Left kidney (tissue), 2 donors: ENCODE results near the gene BECN2. TPM values are rescaled to one million over a fixed set of nuclear protein-coding genes. Genes with fewer than 3 reads are reported as not detected.
A peak's percentile ranks its signal among the peaks of the same experiment; 100 is the strongest.
"Not testable (repeated sequence)": the region's sequence is repeated elsewhere in the genome, so short reads cannot be mapped to it uniquely, and the experiment has no call there.

ENCODE experiments used
- DNase-seq: peaks from one replicate; pipeline ENCODE4 v3.0.0-alpha.2; 2013
- polyA plus RNA-seq: library from polyadenylated mRNA; unstranded; fragments of 120-200 nt; gene quantifications from one replicate; pipeline ENCODE4 v1.2.1, GENCODE V29; 2013; ENCODE audit not compliant: insufficient read length

Gene BECN2
- polyA plus RNA-seq, 1 donor = not detected

DNA sequence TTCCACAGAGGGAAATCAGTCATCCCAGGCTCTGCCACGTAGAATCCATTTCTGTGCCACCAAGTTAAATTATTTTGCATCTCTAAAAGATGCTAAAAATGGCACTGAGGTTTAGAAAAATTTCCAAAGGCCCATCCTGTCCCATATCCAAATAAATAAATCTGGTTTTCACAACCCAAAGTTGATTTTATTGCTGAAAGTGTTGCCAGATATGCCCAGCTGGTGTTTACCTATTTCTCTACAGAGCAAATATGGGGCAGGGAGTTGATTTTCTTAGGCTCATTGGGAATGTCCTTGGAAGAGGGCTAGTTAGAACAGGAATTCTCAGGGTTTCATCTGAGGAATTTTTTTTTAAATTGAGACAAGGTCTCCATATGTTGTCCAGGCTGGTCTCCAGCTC, 22.4 kb downstream of the BECN2 start:
- DNase-seq = no peak

DNA sequence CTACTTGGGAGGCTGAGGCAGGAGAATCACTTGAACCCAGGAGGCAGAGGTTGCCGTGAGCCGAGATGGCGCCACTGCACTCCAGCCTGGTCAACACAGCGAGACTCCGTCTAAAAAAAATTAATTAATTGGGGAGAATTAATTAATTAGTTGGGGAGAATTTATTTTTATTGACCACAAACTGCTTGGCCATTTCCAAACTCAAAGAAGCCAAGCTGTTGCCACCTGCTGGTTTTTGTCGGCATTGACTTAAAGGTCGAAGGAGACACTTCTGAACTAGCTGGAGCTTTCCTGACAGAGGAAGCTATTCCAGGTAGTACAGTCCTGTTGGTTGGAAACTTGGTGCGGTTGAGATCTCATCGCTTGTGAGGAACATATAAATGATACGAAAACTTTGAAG, 28.2 kb downstream of the BECN2 start:
- DNase-seq = no peak

DNA sequence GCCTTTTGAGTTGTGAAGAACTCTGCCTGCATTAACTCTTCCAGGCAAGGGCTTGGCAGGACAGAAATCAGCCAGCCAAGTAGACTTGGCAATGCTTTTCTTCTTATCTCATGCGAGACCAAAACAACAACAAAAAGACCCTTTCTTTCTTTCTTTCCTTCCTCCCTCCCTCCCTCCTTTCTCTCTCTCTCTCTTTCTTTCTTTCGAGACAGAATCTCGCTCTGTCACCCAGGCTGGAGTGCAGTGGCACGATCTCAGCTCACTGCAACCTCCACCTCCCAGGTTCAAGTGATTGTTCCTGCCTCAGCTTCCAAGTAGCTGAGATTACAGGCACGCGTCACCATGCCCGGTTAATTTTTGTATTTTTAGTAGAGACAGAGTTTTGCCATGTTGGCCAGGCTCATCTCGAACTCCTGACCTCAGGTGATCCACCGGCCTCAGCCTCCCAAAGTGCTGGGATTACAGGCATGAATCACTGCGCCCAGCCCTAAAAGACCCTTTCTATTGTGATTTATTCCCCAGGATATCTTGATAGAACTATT, 30.9 kb downstream of the BECN2 start:
- DNase-seq = not testable (repeated sequence)

DNA sequence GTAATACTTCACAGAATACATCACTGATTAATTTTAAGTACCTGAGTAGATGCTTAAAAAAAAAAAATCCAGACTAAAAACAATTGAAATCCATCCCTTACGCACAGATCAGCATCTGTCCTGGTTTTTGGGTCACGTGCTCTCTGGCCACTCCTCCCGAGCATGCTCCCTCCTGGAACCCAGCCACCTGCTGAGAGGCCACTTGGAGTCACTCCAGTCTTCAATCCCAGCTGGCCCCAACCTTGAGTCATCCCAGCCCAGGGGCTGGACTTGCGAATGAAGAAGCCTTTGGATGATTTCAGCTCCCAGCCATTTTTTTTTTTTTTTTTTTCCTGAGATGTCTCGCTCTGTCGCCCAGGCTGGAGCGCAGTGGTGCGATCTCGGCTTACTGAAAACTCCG, 32.5 kb downstream of the BECN2 start:
- DNase-seq = no peak

DNA sequence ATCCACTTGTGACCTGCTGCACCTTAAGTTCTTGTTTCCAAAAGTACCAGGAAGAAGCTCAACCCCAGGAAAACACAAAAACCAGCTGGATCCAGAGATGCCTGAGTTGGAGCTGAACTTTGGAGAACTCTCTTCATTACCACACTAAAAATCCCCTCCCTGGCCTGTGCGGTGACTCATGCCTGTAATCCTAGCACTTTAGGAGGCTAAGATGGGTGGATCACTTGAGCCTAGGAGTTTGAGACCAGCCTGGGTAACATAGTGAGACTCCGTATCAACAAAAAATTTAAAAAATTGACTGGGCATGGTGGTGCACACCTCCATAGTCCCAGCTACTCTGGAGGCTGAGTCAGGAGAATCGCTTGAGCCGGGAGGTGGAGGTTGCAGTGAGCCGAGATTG, 35.2 kb downstream of the BECN2 start:
- DNase-seq = no peak

DNA sequence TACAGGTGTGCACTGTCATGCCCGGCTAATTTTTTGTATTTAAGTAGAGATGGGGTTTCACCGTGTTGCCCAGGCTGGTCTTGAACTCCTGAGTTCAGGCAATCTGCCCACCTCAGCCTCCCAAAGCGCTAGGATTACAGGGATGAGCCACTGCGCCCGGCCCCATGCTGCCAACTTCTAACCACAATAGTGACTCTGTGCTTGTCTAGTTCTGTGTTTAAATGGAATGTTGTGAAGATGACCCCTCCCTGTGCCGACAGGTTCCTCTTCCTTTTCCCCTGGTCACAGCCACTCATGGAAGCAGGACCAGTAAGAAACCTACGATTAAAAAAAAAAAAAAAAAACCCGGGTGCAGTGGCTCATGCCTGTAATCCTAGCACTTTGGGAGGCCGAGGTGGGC, 36.6 kb downstream of the BECN2 start:
- DNase-seq = no peak

DNA sequence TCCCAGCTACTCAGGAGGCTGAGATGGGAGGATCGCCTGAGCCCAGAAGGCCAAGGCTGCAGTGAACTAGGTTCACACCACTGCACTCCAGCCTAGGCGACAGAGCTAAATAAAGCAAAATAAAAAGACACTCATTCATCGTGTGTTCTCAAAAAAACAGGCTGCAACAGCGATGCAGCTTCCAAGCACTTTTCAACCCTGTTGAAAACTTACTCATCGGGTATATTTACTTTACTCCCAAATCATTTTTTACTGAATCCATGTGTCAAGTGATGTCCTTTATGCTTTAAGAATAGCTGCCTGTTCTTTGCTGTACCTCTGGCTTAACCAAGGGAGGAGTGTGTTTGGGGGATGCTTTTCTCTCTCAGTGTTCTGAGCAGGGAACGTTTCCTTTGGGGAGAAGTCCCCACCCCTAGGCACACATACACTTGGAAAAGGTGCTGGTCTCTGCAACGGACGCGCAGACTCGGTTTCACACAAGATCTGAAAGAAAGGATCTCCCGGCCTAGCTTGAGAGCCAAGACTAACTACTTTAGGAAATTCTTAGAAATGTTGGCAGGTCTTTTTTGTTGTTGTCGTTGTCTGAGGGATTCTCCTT, 39.9 kb downstream of the BECN2 start:
- DNase-seq = no peak

DNA sequence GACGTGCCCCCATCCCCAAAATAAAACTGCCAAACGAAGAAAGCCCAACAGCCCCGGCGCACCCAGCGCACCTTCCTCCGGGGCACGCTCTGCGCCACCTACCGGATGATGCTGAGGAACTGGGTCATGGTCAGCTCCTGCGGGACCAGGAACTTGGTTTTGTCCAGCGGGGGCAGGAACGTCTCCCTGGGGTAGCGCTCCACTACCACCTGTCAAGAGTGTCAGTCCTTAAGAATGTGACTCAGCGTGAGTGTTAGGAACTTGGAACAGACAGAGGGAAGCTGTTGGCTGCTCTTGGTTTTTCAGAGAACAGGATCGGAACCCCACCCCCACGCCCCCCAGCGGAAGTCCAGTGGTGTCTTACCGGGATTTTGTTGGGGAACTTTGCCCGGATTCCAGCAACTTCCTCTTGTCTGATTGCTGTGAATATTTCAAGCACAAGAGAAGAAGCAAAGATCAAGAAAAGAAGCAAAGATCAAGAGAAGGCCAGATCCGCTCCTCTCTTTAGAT, 40.9 kb downstream of the BECN2 start:
- peak; percentile 59 for DNase-seq

DNA sequence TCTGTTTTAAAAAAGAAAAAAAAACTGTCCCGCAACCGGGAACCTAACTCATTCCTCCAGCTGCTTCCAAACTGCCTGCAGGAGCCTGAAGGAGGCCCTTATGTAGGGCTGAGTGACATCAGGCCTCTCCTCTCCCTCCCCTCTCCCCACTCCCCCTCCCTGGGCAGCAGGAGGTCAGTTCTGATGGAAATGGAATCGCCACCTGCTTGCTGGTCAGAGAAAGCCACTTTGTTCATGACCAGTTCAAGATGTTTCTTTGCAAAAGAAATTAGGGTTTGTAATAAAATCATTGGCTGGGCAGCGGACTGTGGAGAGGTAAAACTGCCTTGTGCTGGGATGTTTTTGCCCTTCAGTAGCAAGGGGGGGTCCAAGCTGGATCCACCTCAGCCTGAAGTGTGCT, 41.5 kb downstream of the BECN2 start, which contains the start of gene MAP1LC3C:
Gene MAP1LC3C (minus strand): TSS at position 73 of the 400 bp plus-strand sequence. CDS start 90 bp downstream, outside the sequence.
- DNase-seq = no peak

DNA sequence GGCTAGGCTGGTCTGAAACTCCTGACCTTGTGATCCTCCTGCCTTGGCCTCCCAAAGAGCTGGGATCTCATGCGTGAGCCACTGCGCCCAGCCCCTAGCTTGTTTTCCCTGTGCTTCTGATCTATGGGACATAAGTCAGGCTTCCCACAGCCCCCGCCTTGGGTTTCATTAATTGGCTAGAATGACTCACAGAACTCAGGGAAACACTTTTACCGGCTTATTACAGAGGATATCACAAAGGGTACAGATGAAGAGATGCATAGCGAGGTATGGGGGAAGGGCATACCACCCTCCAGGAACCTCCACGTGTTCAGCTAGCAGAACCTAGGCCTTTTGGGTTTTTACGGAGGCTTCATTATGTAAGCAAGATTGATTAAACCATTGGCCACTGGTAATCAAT, 42.9 kb downstream of the BECN2 start:
- DNase-seq = no peak

DNA sequence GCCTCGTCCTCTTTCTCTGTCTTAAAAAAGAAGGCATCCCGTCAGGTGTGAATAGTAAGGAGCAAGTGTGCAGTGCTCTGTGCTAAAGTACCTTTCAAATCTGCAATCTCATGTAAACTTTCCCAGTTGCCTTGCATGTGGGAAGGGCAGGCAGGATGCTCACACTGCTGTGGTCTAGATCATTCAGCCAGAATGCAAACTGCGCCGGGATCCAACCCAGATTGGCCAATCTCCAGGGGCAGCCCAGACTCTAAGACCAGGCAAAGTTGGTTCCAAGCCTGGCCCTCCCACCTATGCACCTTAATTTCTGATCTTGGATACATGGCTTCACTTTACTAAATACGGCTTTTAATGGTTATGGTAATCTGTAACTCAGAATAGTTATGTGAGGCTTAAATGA, 44.5 kb downstream of the BECN2 start:
- DNase-seq = no peak

DNA sequence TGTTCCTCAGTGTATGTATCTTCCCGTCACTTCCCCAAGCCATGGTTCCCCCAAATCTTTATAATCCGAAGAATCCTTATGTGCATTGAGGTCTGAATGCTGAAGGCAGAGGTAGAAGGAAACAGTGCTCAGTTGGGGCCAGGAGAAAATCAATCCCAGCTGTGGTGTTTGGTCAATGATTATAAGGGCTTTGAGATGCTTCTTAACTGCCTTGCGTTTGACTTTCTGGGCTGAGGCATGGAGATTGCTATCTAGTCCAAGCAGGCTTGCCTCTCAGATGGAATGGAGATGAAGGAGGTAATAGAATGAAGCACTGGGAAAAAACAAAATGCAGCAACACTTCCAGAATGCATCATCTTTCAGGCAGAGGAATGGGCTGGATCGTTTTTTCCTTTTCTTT, 44.9 kb downstream of the BECN2 start:
- DNase-seq = no peak

DNA sequence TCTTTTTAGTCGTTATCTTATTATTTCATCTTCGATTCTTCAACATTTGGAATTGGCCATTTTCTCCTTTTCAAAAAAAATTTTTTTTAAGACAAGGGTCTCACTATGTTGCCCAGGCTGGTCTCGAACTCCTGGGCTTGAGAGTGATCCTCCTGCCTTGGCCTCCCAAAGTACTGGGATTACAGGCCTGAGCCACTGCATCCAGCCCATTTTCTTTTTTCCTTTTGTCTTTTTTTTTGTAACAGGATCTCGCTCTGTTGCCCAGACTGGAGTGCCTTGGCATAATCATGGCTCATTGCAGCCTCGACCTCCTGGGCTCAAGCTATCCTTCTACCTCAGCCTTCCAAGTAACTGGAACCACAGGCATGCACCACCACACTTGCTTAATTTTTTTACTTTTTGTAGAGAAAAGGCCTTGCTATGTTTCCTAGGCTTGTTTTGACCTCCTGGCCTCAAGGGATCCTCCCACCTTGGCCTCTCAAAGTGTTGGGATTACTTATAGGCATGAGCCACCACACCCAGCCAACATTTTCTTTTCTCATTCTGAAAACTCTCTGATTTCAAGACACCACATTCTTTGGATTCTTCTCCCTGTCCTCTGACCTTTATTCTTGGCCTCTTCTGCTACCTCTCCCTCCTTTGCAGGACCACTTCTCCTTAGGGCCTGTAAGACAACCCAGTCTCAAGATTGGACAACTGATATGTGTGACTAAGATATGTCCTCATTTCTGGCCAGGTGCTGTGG, 47.4 kb downstream of the BECN2 start:
- no peak for DNase-seq

DNA sequence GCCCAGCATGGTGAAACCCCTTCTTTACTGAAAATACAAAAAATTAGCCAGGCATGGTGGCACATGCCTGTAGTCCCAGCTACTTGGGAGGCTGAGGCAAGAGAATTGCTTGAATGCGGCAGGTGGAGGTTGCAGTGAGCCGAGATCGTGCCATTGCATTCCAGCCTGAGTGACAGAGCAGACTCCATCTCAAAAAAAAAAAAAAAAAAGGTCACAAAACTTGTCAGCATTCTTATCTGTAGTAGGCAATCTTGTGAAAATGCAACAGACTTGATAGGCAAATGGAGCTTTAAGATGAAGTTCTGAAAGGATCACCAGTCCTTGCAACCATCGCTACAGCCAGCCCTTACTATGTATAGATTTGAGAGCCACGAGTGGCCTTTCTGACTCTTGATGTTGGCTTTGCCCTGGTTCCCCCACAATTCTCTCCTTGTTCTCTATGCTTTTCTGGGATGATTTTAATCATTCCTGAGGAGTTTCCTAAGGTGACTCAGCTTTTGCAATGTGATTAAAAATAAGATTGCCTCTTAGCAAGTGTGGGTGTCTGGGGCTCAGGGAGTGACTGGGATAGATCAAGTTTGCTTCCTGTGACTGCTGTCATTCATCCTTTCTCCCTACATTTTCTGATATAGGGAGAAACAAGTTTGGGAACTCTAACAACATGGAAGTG, 48.4 kb downstream of the BECN2 start:
- DNase-seq = no peak

DNA sequence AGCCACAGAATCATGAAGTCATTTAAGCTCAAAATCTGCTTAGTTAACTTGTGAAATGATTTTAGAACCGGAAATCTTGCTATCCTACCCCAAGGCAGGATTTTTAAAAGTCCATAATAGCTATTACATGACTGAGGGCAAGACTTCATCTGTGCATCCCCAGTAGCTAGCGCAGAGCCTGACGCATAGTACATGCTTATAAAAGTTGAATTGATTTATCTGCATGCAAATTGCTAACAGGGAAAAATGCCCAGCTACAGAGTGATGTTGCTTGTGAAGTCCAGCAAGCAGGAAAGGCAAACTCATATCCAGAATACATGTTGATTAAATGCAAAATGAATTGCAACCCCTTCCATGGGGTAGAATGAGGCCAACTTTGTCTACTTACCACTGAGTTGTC, 49.4 kb downstream of the BECN2 start:
- no peak for DNase-seq

Other genes starting within 250 kb of the BECN2 start
- 18.4 TPM for gene EXO1, start 109.6 kb upstream of the BECN2 start, polyA plus RNA-seq
- 1.2 TPM for gene MAP1LC3C, start 41.3 kb downstream of the BECN2 start, polyA plus RNA-seq